SK-N-SH treated with all-trans-retinoic acid at 6 μM for 48 hours (cell line): ENCODE data around the gene PCAT7.

Experiments used
- ATAC-seq: fragments of 200-7000 bp; cut with Tn5 transposase; 3 replicates; pipeline ENCODE4 v1.9.1; 2020; ENCODE audit warnings: mild to moderate bottlenecking, moderate library complexity
- ARNTL ChIP-seq: fragments of 450-650 bp; formaldehyde crosslinking; IDR thresholded peaks from 2 replicates; pipeline ENCODE4 v1.5.0; 2020; ENCODE audit warnings: low read depth, mild to moderate bottlenecking, moderate library complexity, borderline replicate concordance
- BACH2 ChIP-seq: fragments of 250-450 bp; sonication (Bioruptor Pico); IDR thresholded peaks from 2 replicates; pipeline ENCODE4 v1.9.0; 2021; ENCODE audit warnings: mild to moderate bottlenecking, borderline replicate concordance
- CSRNP3 ChIP-seq: fragments of 250-450 bp; sonication (Bioruptor Pico); IDR thresholded peaks from 2 replicates; pipeline ENCODE4 v1.5.1; 2021; ENCODE audit warnings: mild to moderate bottlenecking, moderate library complexity
- GLIS3 ChIP-seq: fragments of 250-450 bp; sonication (Bioruptor Pico); IDR thresholded peaks from 2 replicates; pipeline ENCODE4 v1.5.0; 2020; ENCODE audit warnings: mild to moderate bottlenecking, moderate library complexity
- OSR1 ChIP-seq: fragments of 250-450 bp; sonication (Bioruptor Pico); IDR thresholded peaks from 2 replicates; pipeline ENCODE4 v1.8.0; 2022; ENCODE audit warnings: moderate library complexity, mild to moderate bottlenecking, inconsistent platforms
- PATZ1 ChIP-seq: fragments of 250-450 bp; sonication (Bioruptor Pico); IDR thresholded peaks from 2 replicates; pipeline ENCODE4 v1.8.0; 2020; ENCODE audit warnings: mild to moderate bottlenecking, moderate library complexity, borderline replicate concordance
- POU6F1 ChIP-seq: fragments of 250-450 bp; sonication (Bioruptor Pico); IDR thresholded peaks from 2 replicates; pipeline ENCODE4 v1.8.0; 2021; ENCODE audit warnings: low read depth, mild to moderate bottlenecking, moderate library complexity, borderline replicate concordance
- PPARA ChIP-seq: fragments of 250-450 bp; sonication (Bioruptor Pico); IDR thresholded peaks from 2 replicates; pipeline ENCODE4 v1.5.0; 2020; ENCODE audit warnings: mild to moderate bottlenecking, borderline replicate concordance
- RARB ChIP-seq: fragments of 250-450 bp; sonication (Bioruptor Pico); IDR thresholded peaks from 2 replicates; pipeline ENCODE4 v1.8.0; 2021; ENCODE audit warnings: mild to moderate bottlenecking, moderate library complexity
- TCF4 ChIP-seq: fragments of 250-450 bp; sonication (Bioruptor Pico); IDR thresholded peaks from 2 replicates; pipeline ENCODE4 v1.8.0; 2021; ENCODE audit warnings: mild to moderate bottlenecking, moderate library complexity, borderline replicate concordance
- TOX ChIP-seq: fragments of 250-450 bp; sonication (Bioruptor Pico); IDR thresholded peaks from 2 replicates; pipeline ENCODE4 v1.8.0; 2021; ENCODE audit warnings: mild to moderate bottlenecking, moderate library complexity, borderline replicate concordance
- ZC3H10 ChIP-seq: fragments of 250-450 bp; sonication (Bioruptor Pico); IDR thresholded peaks from 2 replicates; pipeline ENCODE4 v1.5.1; 2021; ENCODE audit warnings: mild to moderate bottlenecking, moderate library complexity
- ZFP30 ChIP-seq: fragments of 450-650 bp; formaldehyde crosslinking; IDR thresholded peaks from 2 replicates; pipeline ENCODE4 v1.5.0; 2022; ENCODE audit warnings: mild to moderate bottlenecking, moderate library complexity
- ZNF565 ChIP-seq: fragments of 450-650 bp; formaldehyde crosslinking; conservative IDR thresholded peaks from 2 replicates; pipeline ENCODE4 v1.5.0; 2020; ENCODE audit warnings: low read depth, mild to moderate bottlenecking, moderate library complexity
- ZNF70 ChIP-seq: fragments of 450-650 bp; formaldehyde crosslinking; IDR thresholded peaks from 2 replicates; pipeline ENCODE4 v1.5.0; 2020; ENCODE audit warnings: mild to moderate bottlenecking, moderate library complexity
- ZNF8 ChIP-seq: fragments of 450-650 bp; formaldehyde crosslinking; IDR thresholded peaks from 2 replicates; pipeline ENCODE4 v1.5.0; 2020; ENCODE audit warnings: mild to moderate bottlenecking, moderate library complexity
- TF ChIP-seq, protein P1 (sequence below): fragments of 250-450 bp; sonication (Bioruptor Pico); IDR thresholded peaks from 2 replicates; pipeline ENCODE4 v1.5.0; 2020; ENCODE audit warnings: mild to moderate bottlenecking, moderate library complexity
- TF ChIP-seq, protein P2 (sequence below): fragments of 250-450 bp; sonication (Bioruptor Pico); IDR thresholded peaks from 2 replicates; pipeline ENCODE4 v1.5.1; 2020; ENCODE audit warnings: low read depth, mild to moderate bottlenecking, moderate library complexity

Gene PCAT7

GRCh38 chr9:94566550-94566949, 11.7 kb downstream of the PCAT7 start:
- TF ChIP-seq OSR1 (CRISPR knock-in tag) = no peak
- no peak for TF ChIP-seq ZFP30 (CRISPR knock-in tag)
- no peak for ATAC-seq

- TF ChIP-seq CSRNP3 (CRISPR knock-in tag) (no peak), TOX (CRISPR knock-in tag) (no peak), ZNF8 (CRISPR knock-in tag) (no peak), ARNTL (CRISPR knock-in tag) (no peak), ZFP30 (CRISPR knock-in tag) (no peak)
- ATAC-seq = no peak
Observed at GRCh38 chr9:94567271-94567670, 12.4 kb downstream of the PCAT7 start.

- TF ChIP-seq ZC3H10 (CRISPR knock-in tag) (no peak), POU6F1 (no peak), ZNF8 (CRISPR knock-in tag) (no peak), ZNF70 (CRISPR knock-in tag) (no peak), PPARA (CRISPR knock-in tag) (no peak), ZNF565 (no peak), OSR1 (CRISPR knock-in tag) (no peak), GLIS3 (no peak), TOX (CRISPR knock-in tag) (no peak), RARB (CRISPR knock-in tag) (no peak), PATZ1 (CRISPR knock-in tag) (no peak), BACH2 (CRISPR knock-in tag) (no peak), TCF4 (CRISPR knock-in tag) (no peak), CSRNP3 (CRISPR knock-in tag) (no peak), ZFP30 (CRISPR knock-in tag) (no peak)
- TF ChIP-seq, protein P1, sequence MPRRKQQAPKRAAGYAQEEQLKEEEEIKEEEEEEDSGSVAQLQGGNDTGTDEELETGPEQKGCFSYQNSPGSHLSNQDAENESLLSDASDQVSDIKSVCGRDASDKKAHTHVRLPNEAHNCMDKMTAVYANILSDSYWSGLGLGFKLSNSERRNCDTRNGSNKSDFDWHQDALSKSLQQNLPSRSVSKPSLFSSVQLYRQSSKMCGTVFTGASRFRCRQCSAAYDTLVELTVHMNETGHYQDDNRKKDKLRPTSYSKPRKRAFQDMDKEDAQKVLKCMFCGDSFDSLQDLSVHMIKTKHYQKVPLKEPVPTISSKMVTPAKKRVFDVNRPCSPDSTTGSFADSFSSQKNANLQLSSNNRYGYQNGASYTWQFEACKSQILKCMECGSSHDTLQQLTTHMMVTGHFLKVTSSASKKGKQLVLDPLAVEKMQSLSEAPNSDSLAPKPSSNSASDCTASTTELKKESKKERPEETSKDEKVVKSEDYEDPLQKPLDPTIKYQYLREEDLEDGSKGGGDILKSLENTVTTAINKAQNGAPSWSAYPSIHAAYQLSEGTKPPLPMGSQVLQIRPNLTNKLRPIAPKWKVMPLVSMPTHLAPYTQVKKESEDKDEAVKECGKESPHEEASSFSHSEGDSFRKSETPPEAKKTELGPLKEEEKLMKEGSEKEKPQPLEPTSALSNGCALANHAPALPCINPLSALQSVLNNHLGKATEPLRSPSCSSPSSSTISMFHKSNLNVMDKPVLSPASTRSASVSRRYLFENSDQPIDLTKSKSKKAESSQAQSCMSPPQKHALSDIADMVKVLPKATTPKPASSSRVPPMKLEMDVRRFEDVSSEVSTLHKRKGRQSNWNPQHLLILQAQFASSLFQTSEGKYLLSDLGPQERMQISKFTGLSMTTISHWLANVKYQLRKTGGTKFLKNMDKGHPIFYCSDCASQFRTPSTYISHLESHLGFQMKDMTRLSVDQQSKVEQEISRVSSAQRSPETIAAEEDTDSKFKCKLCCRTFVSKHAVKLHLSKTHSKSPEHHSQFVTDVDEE (CRISPR knock-in tag) = no peak
- TF ChIP-seq, protein P2, sequence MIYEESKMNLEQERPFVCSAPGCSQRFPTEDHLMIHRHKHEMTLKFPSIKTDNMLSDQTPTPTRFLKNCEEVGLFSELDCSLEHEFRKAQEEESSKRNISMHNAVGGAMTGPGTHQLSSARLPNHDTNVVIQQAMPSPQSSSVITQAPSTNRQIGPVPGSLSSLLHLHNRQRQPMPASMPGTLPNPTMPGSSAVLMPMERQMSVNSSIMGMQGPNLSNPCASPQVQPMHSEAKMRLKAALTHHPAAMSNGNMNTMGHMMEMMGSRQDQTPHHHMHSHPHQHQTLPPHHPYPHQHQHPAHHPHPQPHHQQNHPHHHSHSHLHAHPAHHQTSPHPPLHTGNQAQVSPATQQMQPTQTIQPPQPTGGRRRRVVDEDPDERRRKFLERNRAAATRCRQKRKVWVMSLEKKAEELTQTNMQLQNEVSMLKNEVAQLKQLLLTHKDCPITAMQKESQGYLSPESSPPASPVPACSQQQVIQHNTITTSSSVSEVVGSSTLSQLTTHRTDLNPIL = no peak
- TF ChIP-seq, all 23 proteins: peak for 0
- no peak for ATAC-seq
Observed at GRCh38 chr9:94568250-94568889, 13.5 kb downstream of the PCAT7 start.
